Peyer's patch (tissue), 4 donors: Measurements from ENCODE around the gene APOBEC3F.
"Not testable (repeated sequence)": the region's sequence is repeated elsewhere in the genome, so short reads cannot be mapped to it uniquely, and the experiment has no call there.

Source experiments
- POLR2A ChIP-seq, 2 donors: fragments of 450-650 bp; IDR thresholded peaks; one replicate each; pipeline ENCODE4 v1.5.1; 2017; ENCODE audit warnings: antibody characterized with exemption in 2 of 2, mild to moderate bottlenecking in 2 of 2, moderate library complexity in 2 of 2
- TF ChIP-seq, protein P1 (sequence below), 6 experiments: fragments of 450-650 bp in 4 of 6; fragments of 200-600 bp in 2 of 6; sonication (generic) in 1 of 6; IDR thresholded peaks; one replicate each; pipeline ENCODE4 v1.5.1; 2017 to 2019; ENCODE audit warnings: antibody characterized with exemption in 6 of 6, mild to moderate bottlenecking in 3 of 6, moderate library complexity in 1 of 6

DNA sequence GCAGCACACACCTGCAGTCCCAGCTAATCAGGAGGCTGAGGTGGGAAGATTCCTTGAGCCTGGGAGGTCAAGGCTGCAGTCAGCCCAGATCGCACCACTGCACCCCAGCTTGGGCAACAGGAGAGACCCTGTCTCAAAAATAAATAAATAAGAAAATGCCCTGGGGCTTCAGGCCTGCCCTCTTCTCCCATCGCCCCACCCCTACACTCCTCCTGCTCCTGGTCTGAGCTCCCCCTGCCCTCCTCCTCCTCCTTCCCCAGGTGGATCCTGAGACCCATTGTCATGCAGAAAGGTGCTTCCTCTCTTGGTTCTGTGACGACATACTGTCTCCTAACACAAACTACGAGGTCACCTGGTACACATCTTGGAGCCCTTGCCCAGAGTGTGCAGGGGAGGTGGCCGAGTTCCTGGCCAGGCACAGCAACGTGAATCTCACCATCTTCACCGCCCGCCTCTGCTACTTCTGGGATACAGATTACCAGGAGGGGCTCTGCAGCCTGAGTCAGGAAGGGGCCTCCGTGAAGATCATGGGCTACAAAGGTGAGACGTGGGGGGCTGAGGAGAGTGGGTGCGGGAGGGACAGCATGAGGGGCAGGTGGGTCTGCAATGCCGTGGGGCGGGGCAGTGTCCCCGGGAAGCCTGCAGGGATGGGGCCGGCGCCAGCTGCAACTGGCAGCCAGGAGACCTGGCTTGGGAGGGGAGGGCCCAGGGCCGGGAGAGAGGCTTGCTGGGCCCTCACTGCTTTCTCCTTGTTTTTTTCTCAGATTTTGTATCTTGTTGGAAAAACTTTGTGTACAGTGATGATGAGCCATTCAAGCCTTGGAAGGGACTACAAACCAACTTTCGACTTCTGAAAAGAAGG lies 9.0 kb upstream of the APOBEC3F start:
- TF ChIP-seq, protein P1, sequence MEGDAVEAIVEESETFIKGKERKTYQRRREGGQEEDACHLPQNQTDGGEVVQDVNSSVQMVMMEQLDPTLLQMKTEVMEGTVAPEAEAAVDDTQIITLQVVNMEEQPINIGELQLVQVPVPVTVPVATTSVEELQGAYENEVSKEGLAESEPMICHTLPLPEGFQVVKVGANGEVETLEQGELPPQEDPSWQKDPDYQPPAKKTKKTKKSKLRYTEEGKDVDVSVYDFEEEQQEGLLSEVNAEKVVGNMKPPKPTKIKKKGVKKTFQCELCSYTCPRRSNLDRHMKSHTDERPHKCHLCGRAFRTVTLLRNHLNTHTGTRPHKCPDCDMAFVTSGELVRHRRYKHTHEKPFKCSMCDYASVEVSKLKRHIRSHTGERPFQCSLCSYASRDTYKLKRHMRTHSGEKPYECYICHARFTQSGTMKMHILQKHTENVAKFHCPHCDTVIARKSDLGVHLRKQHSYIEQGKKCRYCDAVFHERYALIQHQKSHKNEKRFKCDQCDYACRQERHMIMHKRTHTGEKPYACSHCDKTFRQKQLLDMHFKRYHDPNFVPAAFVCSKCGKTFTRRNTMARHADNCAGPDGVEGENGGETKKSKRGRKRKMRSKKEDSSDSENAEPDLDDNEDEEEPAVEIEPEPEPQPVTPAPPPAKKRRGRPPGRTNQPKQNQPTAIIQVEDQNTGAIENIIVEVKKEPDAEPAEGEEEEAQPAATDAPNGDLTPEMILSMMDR (IDR thresholded peaks at IDR 0.05), result not testable (repeated sequence)
- TF ChIP-seq POLR2A (IDR thresholded peaks at IDR 0.05), result not testable (repeated sequence)
